ENCODE measurements around the gene KRT74.

The KRT74 gene

GRCh38 chr12:52534482-52534881, 39.2 kb downstream of the KRT74 start:
- no peak for DNase-seq

- no peak for DNase-seq
Observed at GRCh38 chr12:52533686-52534470, 39.8 kb downstream of the KRT74 start.

DNA sequence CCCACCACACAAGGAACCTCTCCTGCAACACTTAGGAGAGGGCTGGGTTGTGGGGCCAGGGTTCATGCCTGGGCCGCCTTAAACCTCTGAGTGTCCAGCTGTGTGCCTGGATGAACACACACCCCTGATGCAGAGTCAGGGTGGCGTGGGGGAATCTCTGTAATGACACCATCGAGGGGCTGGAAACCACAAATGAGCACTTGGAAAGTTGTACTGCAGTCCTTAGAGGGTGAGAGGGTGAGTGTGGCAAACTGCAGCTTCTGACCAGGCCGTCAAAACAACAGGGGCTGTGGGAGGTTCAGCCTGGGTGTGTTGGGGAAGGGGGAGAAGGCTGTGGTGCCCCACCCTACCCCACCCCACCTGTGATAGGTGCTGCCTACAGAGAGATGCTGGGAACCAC, 41.0 kb downstream of the KRT74 start:
- no peak for DNase-seq

- no peak for DNase-seq
Observed at GRCh38 chr12:52531566-52532300, 41.9 kb downstream of the KRT74 start.

DNA sequence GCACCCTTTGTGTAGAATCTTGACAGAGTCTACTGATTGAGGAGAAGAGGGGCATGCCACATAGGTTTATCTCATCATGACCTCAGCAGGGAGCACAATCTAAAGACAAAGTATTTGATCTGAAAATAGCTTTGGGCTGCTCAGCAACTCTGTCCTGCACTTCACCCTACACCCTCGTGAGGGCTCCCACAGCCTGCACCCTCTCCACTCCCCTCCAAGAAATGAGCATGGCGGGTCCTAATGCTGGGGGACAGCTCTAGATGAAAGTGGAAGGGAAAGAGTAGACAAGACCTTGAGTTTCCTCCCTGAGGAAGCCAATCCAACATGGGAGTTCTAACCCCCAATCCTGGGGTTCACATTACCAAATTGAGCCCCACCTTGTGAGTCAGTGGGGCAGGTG, 42.7 kb downstream of the KRT74 start:
- no peak for DNase-seq

GRCh38 chr12:52530366-52530765, 43.3 kb downstream of the KRT74 start:
- no peak for DNase-seq

- DNase-seq = no peak
Observed at GRCh38 chr12:52529846-52530245, 43.8 kb downstream of the KRT74 start.

GRCh38 chr12:52529417-52529816, 44.2 kb downstream of the KRT74 start:
- DNase-seq = no peak

GRCh38 chr12:52528641-52529143, 45.0 kb downstream of the KRT74 start:
- DNase-seq = no peak

DNA sequence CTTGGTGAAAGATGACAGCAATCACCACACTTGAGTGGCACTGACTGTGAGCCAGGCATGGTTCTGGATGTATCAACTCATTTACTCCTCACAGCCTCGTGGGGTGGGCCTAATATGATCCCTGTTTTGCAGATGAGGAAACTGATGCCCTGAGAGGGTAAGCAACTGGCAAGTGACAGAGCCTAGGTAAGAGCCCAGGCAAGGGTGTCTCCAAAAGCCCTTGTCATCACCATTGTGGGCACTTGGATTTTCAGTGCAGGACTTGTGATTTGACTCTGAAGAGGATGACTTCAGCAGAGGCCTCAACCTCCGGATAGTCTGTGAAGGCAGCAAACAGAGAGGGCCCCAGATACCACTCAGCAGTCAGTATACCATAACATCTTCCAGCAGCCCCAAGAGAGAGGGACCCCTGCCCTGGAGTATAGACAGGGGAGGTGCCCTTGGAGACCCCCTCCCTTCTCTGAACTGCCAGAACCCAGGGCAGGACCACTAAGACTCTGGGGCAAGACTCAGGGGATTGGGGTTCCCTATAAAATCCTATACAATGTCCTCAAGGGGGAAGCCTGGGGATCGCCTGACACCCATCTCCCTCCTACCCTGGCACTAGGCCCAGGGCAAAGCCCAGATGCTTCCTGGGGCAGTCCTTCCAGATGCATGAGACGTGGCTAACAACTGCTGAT, 46.4 kb downstream of the KRT74 start:
- no peak for DNase-seq

DNA sequence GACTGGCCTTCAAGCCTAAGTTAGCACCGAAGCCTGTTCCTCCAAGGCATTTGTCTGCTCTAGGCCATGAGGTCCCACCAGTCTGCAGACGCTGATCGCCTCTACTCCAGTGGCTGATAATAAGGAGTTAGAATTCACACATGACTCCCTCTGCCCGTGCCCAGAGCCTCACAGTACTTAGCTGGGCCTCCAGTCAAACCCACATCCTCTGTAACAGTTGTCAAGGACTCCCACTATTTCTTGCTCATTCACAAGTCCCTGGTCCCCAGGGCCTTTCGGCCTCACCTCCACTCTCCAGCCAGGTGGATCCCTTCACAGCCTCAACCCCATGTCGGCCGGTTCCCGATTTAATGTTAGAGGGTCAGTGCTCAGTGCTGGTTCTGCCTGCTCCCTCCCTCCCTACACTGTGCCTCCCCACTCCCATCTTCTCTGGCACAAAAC, 47.1 kb downstream of the KRT74 start:
- no peak for DNase-seq

DNA sequence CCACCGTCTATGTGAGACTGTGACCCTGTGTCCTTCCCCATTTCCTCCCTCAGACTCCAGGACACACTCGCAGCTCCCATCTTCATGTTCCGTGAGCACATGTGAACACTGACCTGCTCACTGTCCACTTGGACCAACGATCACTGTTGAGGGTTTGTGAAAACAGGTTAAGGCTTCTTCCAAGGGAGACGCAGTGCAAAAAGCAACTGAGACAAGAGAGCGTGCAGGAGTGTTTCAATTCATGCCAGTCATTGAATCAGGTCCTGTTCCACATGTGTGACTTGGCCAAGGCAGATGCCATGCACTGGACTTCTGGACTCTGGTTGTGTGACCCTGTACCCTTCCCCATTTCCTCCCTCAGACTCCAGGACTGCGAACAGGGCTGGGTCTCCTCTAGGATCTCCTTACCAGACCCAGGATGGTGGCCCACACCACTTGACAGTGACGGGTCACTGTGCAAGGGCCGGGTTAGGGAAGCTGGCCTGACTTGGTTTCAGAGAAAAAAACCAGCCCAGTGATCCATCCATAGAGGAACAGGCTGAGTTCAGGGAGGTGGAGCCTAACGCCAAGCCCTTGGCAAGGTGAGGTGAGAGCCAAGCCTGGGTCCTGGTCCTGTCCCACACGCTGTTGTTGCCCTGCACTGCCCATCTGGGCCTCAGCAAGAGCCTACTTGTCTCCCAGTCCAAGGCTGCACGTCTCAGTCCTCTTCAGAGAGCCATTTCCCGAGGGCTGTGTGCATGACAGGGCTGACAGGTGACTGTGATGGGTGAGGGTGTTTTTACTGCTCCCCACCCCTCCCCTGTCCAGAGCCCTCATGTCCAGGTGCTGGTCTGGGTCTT, 47.8 kb downstream of the KRT74 start:
- no peak for DNase-seq

- no peak for DNase-seq
Observed at GRCh38 chr12:52524898-52525591, 48.6 kb downstream of the KRT74 start.

GRCh38 chr12:52524241-52524897, 49.3 kb downstream of the KRT74 start:
- no peak for DNase-seq

DNA sequence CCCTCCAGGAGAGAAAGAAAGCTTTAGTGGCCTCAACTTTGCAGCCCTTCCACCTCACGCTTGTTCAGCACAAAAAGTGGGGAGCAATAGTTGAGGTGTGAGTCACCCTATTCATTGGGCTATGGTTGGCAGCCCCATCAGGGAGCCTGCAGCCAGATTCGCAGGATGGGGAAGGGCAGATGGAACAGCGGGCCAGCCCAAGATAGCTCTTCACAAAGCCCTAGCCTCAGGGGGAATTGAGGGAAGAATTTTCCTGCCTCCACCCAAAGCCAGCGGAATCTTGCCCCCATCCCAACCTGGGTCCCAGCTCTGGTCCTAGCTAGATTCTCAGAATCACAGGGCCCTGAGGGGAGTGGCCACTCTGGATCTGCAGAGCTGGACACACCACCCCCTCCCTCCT, 49.8 kb downstream of the KRT74 start:
- no peak for DNase-seq

GRCh38 chr12:52522346-52523011, 51.2 kb downstream of the KRT74 start:
- DNase-seq = peak; percentile 55

DNA sequence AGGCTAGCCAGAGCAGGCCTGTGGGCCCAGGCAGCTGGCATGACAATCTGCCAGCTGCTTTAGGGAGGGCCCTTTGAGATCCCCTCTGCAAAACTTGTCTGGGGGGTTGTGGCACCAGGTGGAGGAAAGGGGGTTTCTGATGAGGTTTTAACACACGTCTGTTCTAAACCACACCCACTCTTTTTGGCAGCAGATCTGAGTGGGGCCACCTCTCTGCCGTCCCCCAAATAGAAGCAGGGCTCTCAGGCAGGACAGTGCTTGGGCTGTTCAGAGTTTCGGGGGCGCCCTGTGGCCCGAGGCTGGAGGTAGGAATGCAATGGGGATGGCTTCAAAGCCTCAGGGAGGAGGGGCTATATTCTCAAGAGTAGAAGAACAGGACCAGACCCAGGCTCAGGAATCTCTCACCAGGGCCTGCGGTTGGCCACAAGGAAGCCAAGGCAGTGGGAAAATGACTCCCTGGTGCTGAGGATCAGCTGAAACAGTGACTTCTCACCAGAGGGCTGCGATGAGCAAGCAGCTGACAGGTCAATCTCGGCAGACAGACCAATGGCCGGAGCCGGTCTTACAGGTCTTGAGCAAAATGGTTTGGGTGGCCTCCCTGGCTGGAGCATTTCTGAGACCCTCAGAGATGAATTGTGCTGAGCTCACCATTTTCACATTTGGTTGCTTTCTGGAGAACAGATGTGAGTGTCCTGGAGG, 51.9 kb downstream of the KRT74 start:
- peak; percentile 89 for DNase-seq

DNA sequence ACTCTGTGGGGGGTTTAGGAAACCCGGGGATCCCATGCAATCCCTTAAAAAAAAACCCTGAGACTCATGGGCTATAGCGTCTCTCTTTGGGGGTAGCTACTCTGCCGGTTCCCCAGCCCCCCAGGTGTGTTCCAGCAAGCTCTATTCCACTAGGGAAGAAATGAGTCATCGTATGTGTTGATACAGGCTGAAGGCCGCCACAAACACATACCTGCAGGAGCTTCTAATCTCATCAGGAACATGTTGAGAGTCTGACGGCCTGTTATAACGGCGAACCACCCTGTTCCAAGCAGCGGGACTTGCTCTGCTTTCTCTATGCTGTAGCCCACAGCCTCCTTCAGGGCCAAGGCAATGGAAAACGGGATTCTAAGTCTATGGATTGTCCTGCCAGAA, 52.5 kb downstream of the KRT74 start:
- DNase-seq = peak; percentile 34

GRCh38 chr12:52519826-52520662, 53.6 kb downstream of the KRT74 start, which contains the start of gene KRT5:
Gene KRT5 (minus strand): TSS chr12:52520394. CDS start chr12:52520296, 98 bp downstream.
- DNase-seq = no peak
